K562 (cell line): ENCODE measurements around the gene CSNK1G3. TPM values are rescaled to one million over a fixed set of nuclear protein-coding genes. Genes with fewer than 3 reads are reported as not detected.

Experiments
- MAFG ChIP-seq: fragments of 450-650 bp; conservative IDR thresholded peaks from 2 replicates; pipeline ENCODE4 v1.6.1; 2016; ENCODE audit warnings: missing genetic modification characterization, missing compliant biosample characterization
- NBN ChIP-seq: fragments of 450-650 bp; IDR thresholded peaks from 2 replicates; pipeline ENCODE4 v1.6.1; 2016; ENCODE audit warnings: low read depth, mild to moderate bottlenecking
- POLR2AphosphoS5 ChIP-seq: IDR thresholded peaks from 2 replicates; pipeline ENCODE4 v1.6.1; 2011; ENCODE audit warnings: mild to moderate bottlenecking, low read depth, low read length, moderate library complexity; ENCODE audit not compliant: control insufficient read depth, insufficient read depth
- SRSF1 ChIP-seq: fragments of 200-400 bp; formaldehyde crosslinking; IDR thresholded peaks from 2 replicates; pipeline ENCODE4 v1.6.1; 2017; ENCODE audit warnings: mild to moderate bottlenecking, low read depth, low read length, moderate library complexity
- TCF3 ChIP-seq: sonication (generic); formaldehyde crosslinking; IDR thresholded peaks from 2 replicates; pipeline ENCODE4 v1.4.0; 2020; ENCODE audit warnings: mild to moderate bottlenecking, missing genetic modification reagents
- polyA plus RNA-seq, 8 experiments: library from polyadenylated mRNA; depleted of rRNA in 4 of 8; stranded (reverse) in 5 of 8; unstranded in 3 of 8; fragments of >200 nt; fragmentation: Nextera tagmentation in 2 of 8; fragmentation: Illumina TruSeq in 1 of 8; extraction: Ambion mirVana in 2 of 8; extraction: Trizol in 1 of 8; gene quantifications; 2 replicates each; pipeline versions ENCODE4 v1.2.1 to v1.2.3, GENCODE V29; 2011 to 2014; ENCODE audit warnings: inconsistent platforms in 1 of 8, missing spikeins in 1 of 8
- total RNA-seq, 7 experiments: library from RNA; depleted of rRNA in 6 of 7; stranded (reverse); fragments of >200 nt in 6 of 7; fragmentation: Illumina TruSeq in 2 of 7; extraction: Trizol in 2 of 7; gene quantifications; 2 replicates each; pipeline versions ENCODE4 v1.2.1 to v1.2.3, GENCODE V29; 2011 to 2021; ENCODE audit warnings: low replicate concordance in 1 of 7
- TF ChIP-seq, protein P1 (sequence below): fragments of 450-650 bp; IDR thresholded peaks from 2 replicates; pipeline ENCODE4 v1.6.1; 2016; ENCODE audit warnings: low read depth

The CSNK1G3 gene
- total and polyA plus RNA-seq, 9 of the 15 experiments (the other 6 are each of a cell fraction or from before 2014, with no cell fraction given): 8.3 to 27.6 (median 16.5) TPM

DNA sequence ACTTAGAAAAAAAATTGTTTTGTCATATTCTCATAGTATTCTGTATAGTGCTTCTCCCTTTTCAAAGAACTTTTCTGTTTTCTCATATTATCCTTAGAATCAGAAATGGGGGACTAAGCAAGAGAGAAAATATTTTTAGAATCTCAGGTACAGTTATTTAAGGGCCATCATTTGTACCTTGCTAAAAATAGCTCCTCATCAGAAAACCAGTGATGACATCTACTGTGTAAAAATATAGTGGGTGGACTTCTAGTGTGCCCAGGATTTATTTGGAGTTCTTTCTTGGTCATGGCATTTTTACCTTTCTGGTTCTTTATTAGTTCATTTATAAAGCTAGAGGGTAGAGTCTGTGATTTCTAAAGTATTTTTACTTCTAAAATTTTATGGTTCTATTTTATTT lies 82.5 kb downstream of the CSNK1G3 start (continued):
- TF ChIP-seq, protein P1, sequence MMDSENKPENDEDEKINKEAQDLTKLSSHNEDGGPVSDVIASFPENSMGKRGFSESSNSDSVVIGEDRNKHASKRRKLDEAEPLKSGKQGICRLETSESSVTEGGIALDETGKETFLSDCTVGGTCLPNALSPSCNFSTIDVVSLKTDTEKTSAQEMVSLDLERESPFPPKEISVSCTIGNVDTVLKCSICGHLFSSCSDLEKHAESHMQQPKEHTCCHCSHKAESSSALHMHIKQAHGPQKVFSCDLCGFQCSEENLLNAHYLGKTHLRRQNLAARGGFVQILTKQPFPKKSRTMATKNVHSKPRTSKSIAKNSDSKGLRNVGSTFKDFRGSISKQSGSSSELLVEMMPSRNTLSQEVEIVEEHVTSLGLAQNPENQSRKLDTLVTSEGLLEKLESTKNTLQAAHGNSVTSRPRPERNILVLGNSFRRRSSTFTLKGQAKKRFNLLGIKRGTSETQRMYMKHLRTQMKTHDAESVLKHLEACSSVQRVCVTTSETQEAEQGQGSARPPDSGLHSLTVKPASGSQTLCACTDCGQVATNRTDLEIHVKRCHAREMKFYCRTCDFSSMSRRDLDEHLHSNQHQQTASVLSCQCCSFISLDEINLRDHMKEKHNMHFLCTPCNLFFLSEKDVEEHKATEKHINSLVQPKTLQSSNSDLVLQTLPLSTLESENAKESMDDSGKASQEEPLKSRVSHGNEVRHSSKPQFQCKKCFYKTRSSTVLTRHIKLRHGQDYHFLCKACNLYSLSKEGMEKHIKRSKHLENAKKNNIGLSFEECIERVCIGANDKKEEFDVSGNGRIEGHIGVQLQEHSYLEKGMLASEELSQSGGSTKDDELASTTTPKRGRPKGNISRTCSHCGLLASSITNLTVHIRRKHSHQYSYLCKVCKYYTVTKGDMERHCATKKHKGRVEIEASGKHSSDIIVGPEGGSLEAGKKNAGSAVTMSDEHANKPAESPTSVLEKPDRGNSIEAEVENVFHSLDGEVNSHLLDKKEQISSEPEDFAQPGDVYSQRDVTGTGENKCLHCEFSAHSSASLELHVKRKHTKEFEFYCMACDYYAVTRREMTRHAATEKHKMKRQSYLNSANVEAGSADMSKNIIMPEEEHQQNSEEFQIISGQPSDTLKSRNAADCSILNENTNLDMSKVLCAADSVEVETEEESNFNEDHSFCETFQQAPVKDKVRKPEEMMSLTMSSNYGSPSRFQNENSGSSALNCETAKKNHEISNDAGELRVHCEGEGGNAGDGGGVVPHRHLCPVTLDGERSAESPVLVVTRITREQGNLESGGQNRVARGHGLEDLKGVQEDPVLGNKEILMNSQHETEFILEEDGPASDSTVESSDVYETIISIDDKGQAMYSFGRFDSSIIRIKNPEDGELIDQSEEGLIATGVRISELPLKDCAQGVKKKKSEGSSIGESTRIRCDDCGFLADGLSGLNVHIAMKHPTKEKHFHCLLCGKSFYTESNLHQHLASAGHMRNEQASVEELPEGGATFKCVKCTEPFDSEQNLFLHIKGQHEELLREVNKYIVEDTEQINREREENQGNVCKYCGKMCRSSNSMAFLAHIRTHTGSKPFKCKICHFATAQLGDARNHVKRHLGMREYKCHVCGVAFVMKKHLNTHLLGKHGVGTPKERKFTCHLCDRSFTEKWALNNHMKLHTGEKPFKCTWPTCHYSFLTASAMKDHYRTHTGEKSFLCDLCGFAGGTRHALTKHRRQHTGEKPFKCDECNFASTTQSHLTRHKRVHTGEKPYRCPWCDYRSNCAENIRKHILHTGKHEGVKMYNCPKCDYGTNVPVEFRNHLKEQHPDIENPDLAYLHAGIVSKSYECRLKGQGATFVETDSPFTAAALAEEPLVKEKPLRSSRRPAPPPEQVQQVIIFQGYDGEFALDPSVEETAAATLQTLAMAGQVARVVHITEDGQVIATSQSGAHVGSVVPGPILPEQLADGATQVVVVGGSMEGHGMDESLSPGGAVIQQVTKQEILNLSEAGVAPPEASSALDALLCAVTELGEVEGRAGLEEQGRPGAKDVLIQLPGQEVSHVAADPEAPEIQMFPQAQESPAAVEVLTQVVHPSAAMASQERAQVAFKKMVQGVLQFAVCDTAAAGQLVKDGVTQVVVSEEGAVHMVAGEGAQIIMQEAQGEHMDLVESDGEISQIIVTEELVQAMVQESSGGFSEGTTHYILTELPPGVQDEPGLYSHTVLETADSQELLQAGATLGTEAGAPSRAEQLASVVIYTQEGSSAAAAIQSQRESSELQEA: no peak
- no peak for TF ChIP-seq MAFG
- TF ChIP-seq POLR2AphosphoS5: no peak
- no peak for TF ChIP-seq SRSF1
- TF ChIP-seq TCF3 (CRISPR knock-in tag): no peak
- TF ChIP-seq NBN: no peak
